K562 (cell line): ENCODE results near the gene AMOT. TPM values are rescaled to one million over a fixed set of nuclear protein-coding genes. Genes with fewer than 3 reads are reported as not detected.

Experiments
- ATAC-seq: fragments of 200-7000 bp; cut with Tn5 transposase; 3 replicates; pipeline ENCODE4 v1.9.1; 2020; ENCODE audit warnings: moderate library complexity
- BruUV-seq: library from RNA; stranded (reverse); fragments of 400-500 nt; replicated peaks from 2 replicates; lab custom pipeline; 2021; lab: Mats Ljungman, UMichigan
- CTCF ChIA-PET: fragments of 300-600 bp; formaldehyde crosslinking; extraction: SDS; loops from one replicate; lab custom pipeline; 2021; ENCODE audit warnings: low intra/inter-chr PET ratio; lab: Yijun Ruan, JAX
- POLR2A ChIA-PET: fragments of 300-600, 350-650 bp; sonication (Branson Sonifier 250); formaldehyde crosslinking; extraction: SDS; loops from one replicate; lab custom pipeline; 2021; ENCODE audit warnings: antibody characterized with exemption, inconsistent platforms; lab: Yijun Ruan, JAX
- DNase-seq, 4 experiments: peaks; one replicate each; pipeline versions ENCODE4 v3.0.0 to v3.0.0-alpha.2; 2011 to 2018; ENCODE audit warnings: low spot score in 3 of 4, mixed read lengths in 3 of 4; ENCODE audit errors: extremely low read depth in 1 of 4
- FAIRE-seq: peaks from 2 replicates; lab custom pipeline; 2011; peaks lifted over from hg19 to GRCh38; lab: Jason Lieb, UNC
- H2AFZ ChIP-seq: 2 replicates; pipeline ENCODE4 v1.6.0; 2011; ENCODE audit warnings: low read depth, low read length, control low read depth, inconsistent platforms
- H3K27ac ChIP-seq: fragments of 200-600 bp; 3 replicates; pipeline ENCODE4 v1.8.0; 2011; ENCODE audit warnings: low read depth, mild to moderate bottlenecking, control low read depth, inconsistent platforms, low read length, moderate library complexity, mixed read lengths; ENCODE audit errors: extremely low read depth
- H3K27me3 ChIP-seq, 2 experiments: fragments of 300-600 bp in 1 of 2; 2 replicates in 1 of 2; 3 replicates in 1 of 2; pipeline versions ENCODE4 v1.6.0 to v1.8.0; 2011; ENCODE audit warnings: inconsistent platforms in 2 of 2, low read length in 2 of 2, mild to moderate bottlenecking in 1 of 2, mixed read lengths in 1 of 2, moderate library complexity in 1 of 2; ENCODE audit not compliant: control insufficient read depth in 2 of 2, insufficient read depth in 2 of 2
- H3K36me3 ChIP-seq: fragments of 300-600 bp; 3 replicates; pipeline ENCODE4 v1.8.0; 2011; ENCODE audit warnings: mild to moderate bottlenecking, low read length, inconsistent platforms; ENCODE audit not compliant: control insufficient read depth, insufficient read depth
- H3K4me1 ChIP-seq, 2 experiments: fragments of 200-600 bp in 1 of 2; replicated peaks in 1 of 2; 2 replicates in 1 of 2; 3 replicates in 1 of 2; pipeline versions ENCODE4 v1.5.1 to v1.8.0; 2011; ENCODE audit warnings: inconsistent platforms in 2 of 2, low read length in 2 of 2, mild to moderate bottlenecking in 1 of 2, mixed read lengths in 1 of 2, moderate library complexity in 1 of 2; ENCODE audit not compliant: control insufficient read depth in 2 of 2, insufficient read depth in 2 of 2
- H3K4me2 ChIP-seq: 2 replicates; pipeline ENCODE4 v1.6.1; 2011; ENCODE audit warnings: low read length, control low read depth, inconsistent platforms, mixed read lengths; ENCODE audit not compliant: insufficient read depth
- H3K4me3 ChIP-seq: fragments of 200-600 bp; sonication (generic), shearing (Covaris generic); 2 replicates; pipeline ENCODE4 v1.5.1; 2016; ENCODE audit warnings: control low read depth, inconsistent platforms
- H3K79me2 ChIP-seq: fragments of 200-600 bp; 3 replicates; pipeline ENCODE4 v1.8.0; 2011; ENCODE audit warnings: low read length, inconsistent platforms; ENCODE audit not compliant: control insufficient read depth, insufficient read depth
- H3K9ac ChIP-seq, 2 experiments: 2 replicates each; pipeline versions ENCODE4 v1.6.0 to v1.6.1; 2011; ENCODE audit warnings: low read depth in 2 of 2, low read length in 2 of 2, control low read depth in 1 of 2, inconsistent platforms in 1 of 2, mild to moderate bottlenecking in 1 of 2, mixed read lengths in 1 of 2; ENCODE audit not compliant: insufficient read depth in 1 of 2
- H3K9me1 ChIP-seq: one replicate; pipeline ENCODE4 v1.6.0; 2011; ENCODE audit warnings: inconsistent platforms, mild to moderate bottlenecking, low read length, moderate library complexity; ENCODE audit not compliant: control insufficient read depth, insufficient read depth
- H3K9me3 ChIP-seq: replicated peaks from 2 replicates; pipeline ENCODE4 v1.5.1; 2011; ENCODE audit warnings: low read depth, low read length, inconsistent platforms; ENCODE audit not compliant: control insufficient read depth, insufficient read depth
- H4K20me1 ChIP-seq: replicated peaks from 2 replicates; pipeline ENCODE4 v1.6.1; 2011; ENCODE audit warnings: low read length, inconsistent platforms, mixed read lengths; ENCODE audit not compliant: control insufficient read depth, insufficient read depth
- CBX3 ChIP-seq, 2 experiments: IDR thresholded peaks; 1 replicate in 1 of 2; 2 replicates in 1 of 2; pipeline ENCODE4 v1.6.1; 2012; ENCODE audit warnings: inconsistent platforms in 2 of 2, low read length in 2 of 2, borderline replicate concordance in 1 of 2, control low read depth in 1 of 2
- E2F1 ChIP-seq: sonication (generic); formaldehyde crosslinking; IDR thresholded peaks from 2 replicates; pipeline ENCODE4 v1.8.1; 2023; ENCODE audit warnings: mild to moderate bottlenecking, missing genetic modification reagents, moderate library complexity
- ERF ChIP-seq: fragments of 450-650 bp; formaldehyde crosslinking; IDR thresholded peaks from 2 replicates; pipeline ENCODE4 v1.4.0; 2020; ENCODE audit warnings: mild to moderate bottlenecking, mixed read lengths
- HBP1 ChIP-seq: fragments of 450-650 bp; formaldehyde crosslinking; IDR thresholded peaks from 2 replicates; pipeline ENCODE4 v1.4.0; 2022; ENCODE audit warnings: missing genetic modification characterization
- MCM3 ChIP-seq: fragments of 450-650 bp; IDR thresholded peaks from 2 replicates; pipeline ENCODE4 v1.6.1; 2016
- STAG1 ChIP-seq: sonication (generic); formaldehyde crosslinking; IDR thresholded peaks from 2 replicates; pipeline ENCODE4 v1.5.0; 2020; ENCODE audit warnings: missing genetic modification reagents, borderline replicate concordance
- SUPT5H ChIP-seq: fragments of 450-650 bp; IDR thresholded peaks from 2 replicates; pipeline ENCODE4 v1.6.1; 2016
- ZFPM2 ChIP-seq: fragments of 250-450 bp; sonication (Bioruptor Pico); IDR thresholded peaks from 2 replicates; pipeline ENCODE4 v1.5.1; 2022; ENCODE audit warnings: mild to moderate bottlenecking
- WGBS: fragments of 100-300 bp; shearing (Covaris generic); methylation state at CpG from one replicate; pipeline ENCODE4 v1.1.6; 2016; ENCODE audit warnings: low coverage, mixed read lengths; ENCODE audit not compliant: insufficient coverage; ENCODE audit errors: missing lambda C conversion rate; 5-methylcytosine and 5-hydroxymethylcytosine counted together
- in situ Hi-C: fragments of 300-500 bp; cut with MboI; formaldehyde crosslinking; loops from 4 replicates; pipeline ENCODE4 v1.15.0; 2018; ENCODE audit warnings: inconsistent platforms, mixed read lengths
- intact Hi-C: fragments of 100-400 bp; cut with micrococcal nuclease; formaldehyde crosslinking; loops from 2 replicates; pipeline ENCODE4 v1.14.2; 2022
- polyA plus RNA-seq, 8 experiments: library from polyadenylated mRNA; depleted of rRNA in 4 of 8; stranded (reverse) in 5 of 8; unstranded in 3 of 8; fragments of >200 nt; fragmentation: Nextera tagmentation in 2 of 8; fragmentation: Illumina TruSeq in 1 of 8; extraction: Ambion mirVana in 2 of 8; extraction: Trizol in 1 of 8; gene quantifications; 2 replicates each; pipeline versions ENCODE4 v1.2.1 to v1.2.3, GENCODE V29; 2011 to 2014; ENCODE audit warnings: inconsistent platforms in 1 of 8, missing spikeins in 1 of 8
- total RNA-seq, 7 experiments: library from RNA; depleted of rRNA in 6 of 7; stranded (reverse); fragments of >200 nt in 6 of 7; fragmentation: Illumina TruSeq in 2 of 7; extraction: Trizol in 2 of 7; gene quantifications; 2 replicates each; pipeline versions ENCODE4 v1.2.1 to v1.2.3, GENCODE V29; 2011 to 2021; ENCODE audit warnings: low replicate concordance in 1 of 7
- TF ChIP-seq, protein P1 (sequence below): fragments of 450-650 bp; IDR thresholded peaks from 2 replicates; pipeline ENCODE4 v1.6.1; 2018; ENCODE audit not compliant: partially characterized antibody
- TF ChIP-seq, protein P2 (sequence below): sonication (generic); formaldehyde crosslinking; IDR thresholded peaks from 2 replicates; pipeline ENCODE4 v1.8.0; 2022; ENCODE audit warnings: mild to moderate bottlenecking, low read depth, missing genetic modification reagents
- TF ChIP-seq, protein P3 (sequence below): sonication (generic); IDR thresholded peaks from 2 replicates; pipeline ENCODE4 v1.6.1; 2016

AMOT gene
- total and polyA plus RNA-seq, 9 of the 15 experiments (the other 6 are each of a cell fraction or from before 2014, with no cell fraction given), result 0.04 TPM; not detected in 8

GRCh38 chrX:112877771-112878173, 37.1 kb upstream of the AMOT start (continued):
- TF ChIP-seq, protein P1, sequence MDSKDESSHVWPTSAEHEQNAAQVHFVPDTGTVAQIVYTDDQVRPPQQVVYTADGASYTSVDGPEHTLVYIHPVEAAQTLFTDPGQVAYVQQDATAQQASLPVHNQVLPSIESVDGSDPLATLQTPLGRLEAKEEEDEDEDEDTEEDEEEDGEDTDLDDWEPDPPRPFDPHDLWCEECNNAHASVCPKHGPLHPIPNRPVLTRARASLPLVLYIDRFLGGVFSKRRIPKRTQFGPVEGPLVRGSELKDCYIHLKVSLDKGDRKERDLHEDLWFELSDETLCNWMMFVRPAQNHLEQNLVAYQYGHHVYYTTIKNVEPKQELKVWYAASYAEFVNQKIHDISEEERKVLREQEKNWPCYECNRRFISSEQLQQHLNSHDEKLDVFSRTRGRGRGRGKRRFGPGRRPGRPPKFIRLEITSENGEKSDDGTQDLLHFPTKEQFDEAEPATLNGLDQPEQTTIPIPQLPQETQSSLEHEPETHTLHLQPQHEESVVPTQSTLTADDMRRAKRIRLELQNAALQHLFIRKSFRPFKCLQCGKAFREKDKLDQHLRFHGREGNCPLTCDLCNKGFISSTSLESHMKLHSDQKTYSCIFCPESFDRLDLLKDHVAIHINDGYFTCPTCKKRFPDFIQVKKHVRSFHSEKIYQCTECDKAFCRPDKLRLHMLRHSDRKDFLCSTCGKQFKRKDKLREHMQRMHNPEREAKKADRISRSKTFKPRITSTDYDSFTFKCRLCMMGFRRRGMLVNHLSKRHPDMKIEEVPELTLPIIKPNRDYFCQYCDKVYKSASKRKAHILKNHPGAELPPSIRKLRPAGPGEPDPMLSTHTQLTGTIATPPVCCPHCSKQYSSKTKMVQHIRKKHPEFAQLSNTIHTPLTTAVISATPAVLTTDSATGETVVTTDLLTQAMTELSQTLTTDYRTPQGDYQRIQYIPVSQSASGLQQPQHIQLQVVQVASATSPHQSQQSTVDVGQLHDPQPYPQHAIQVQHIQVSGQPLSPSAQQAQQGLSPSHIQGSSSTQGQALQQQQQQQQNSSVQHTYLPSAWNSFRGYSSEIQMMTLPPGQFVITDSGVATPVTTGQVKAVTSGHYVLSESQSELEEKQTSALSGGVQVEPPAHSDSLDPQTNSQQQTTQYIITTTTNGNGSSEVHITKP, result no peak
- TF ChIP-seq STAG1 (CRISPR knock-in tag), result no peak
- no peak for TF ChIP-seq CBX3 (IDR thresholded peaks at IDR 0.05; ENCODE audit: borderline replicate concordance in 1 of 2, low read length in 2 of 2)
- TF ChIP-seq E2F1 (CRISPR knock-in tag), result no peak
- TF ChIP-seq ZFPM2 (CRISPR knock-in tag), result no peak

GRCh38 chrX:112874614-112875013, 34.0 kb upstream of the AMOT start:
- no peak for DNase-seq
- FAIRE-seq, result no peak
- CTCF ChIA-PET, result no interaction called here
- TF ChIP-seq SUPT5H, result no peak
- TF ChIP-seq, protein P2, sequence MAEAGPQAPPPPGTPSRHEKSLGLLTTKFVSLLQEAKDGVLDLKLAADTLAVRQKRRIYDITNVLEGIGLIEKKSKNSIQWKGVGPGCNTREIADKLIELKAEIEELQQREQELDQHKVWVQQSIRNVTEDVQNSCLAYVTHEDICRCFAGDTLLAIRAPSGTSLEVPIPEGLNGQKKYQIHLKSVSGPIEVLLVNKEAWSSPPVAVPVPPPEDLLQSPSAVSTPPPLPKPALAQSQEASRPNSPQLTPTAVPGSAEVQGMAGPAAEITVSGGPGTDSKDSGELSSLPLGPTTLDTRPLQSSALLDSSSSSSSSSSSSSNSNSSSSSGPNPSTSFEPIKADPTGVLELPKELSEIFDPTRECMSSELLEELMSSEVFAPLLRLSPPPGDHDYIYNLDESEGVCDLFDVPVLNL (CRISPR knock-in tag), result no peak
- no peak for TF ChIP-seq HBP1
- no peak for TF ChIP-seq MCM3
- TF ChIP-seq, protein P3, sequence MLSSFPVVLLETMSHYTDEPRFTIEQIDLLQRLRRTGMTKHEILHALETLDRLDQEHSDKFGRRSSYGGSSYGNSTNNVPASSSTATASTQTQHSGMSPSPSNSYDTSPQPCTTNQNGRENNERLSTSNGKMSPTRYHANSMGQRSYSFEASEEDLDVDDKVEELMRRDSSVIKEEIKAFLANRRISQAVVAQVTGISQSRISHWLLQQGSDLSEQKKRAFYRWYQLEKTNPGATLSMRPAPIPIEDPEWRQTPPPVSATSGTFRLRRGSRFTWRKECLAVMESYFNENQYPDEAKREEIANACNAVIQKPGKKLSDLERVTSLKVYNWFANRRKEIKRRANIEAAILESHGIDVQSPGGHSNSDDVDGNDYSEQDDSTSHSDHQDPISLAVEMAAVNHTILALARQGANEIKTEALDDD, result no peak
- no peak for TF ChIP-seq ERF
- H3K4me3 ChIP-seq, result no peak overlapping the region
- no peaks in the 10 kb centered on the region for H4K20me1 ChIP-seq
- in situ Hi-C loops (no loop called here), intact Hi-C loops (no loop called here)
- no peak overlapping the region for H3K9ac ChIP-seq
- BruUV-seq, result no TSS peak
- no peaks in the 10 kb centered on the region for H3K9me3 ChIP-seq
- H3K4me1 ChIP-seq, result no peaks in the 10 kb centered on the region
- no peaks in the 10 kb centered on the region for H3K36me3 ChIP-seq
- ATAC-seq, result no peak
- no peaks in the 10 kb centered on the region for H3K79me2 ChIP-seq
- H3K4me2 ChIP-seq, result no peak overlapping the region
- H3K27ac ChIP-seq, result no peak overlapping the region
- H3K9me1 ChIP-seq, result no peaks in the 10 kb centered on the region
- H3K27me3 ChIP-seq, result no peaks in the 10 kb centered on the region
- POLR2A ChIA-PET, result no interaction called here
- H2AFZ ChIP-seq, result no peak overlapping the region
- WGBS, result 0% methylated on average over 1 of the region's 1 CpG
